Osteoblast (primary cell): ENCODE measurements around the gene SPRR1B. TPM values are rescaled to one million over a fixed set of nuclear protein-coding genes. Genes with fewer than 3 reads are reported as not detected.

Experiments used
- DNase-seq: peaks from one replicate; pipeline ENCODE4 v3.0.0; 2011; ENCODE audit warnings: low spot score, mixed read lengths; ENCODE audit not compliant: insufficient read length; ENCODE audit errors: missing footprints
- H2AFZ ChIP-seq: 2 replicates; pipeline ENCODE4 v1.6.0; 2011; ENCODE audit warnings: mild to moderate bottlenecking, low read length
- H3K27ac ChIP-seq: 2 replicates; pipeline ENCODE4 v1.5.1; 2011; ENCODE audit warnings: mild to moderate bottlenecking, low read depth, low read length, moderate library complexity
- H3K27me3 ChIP-seq: 2 replicates; pipeline ENCODE4 v1.6.0; 2012; ENCODE audit warnings: mild to moderate bottlenecking, control low read depth, inconsistent platforms, low read length, moderate library complexity; ENCODE audit not compliant: insufficient read depth
- H3K36me3 ChIP-seq: 2 replicates; pipeline ENCODE4 v1.5.1; 2011; ENCODE audit warnings: mild to moderate bottlenecking, low read length, control low read depth, moderate library complexity; ENCODE audit not compliant: insufficient read depth
- H3K4me1 ChIP-seq: 2 replicates; pipeline ENCODE4 v1.5.1; 2011; ENCODE audit warnings: mild to moderate bottlenecking, low read length, control low read depth, moderate library complexity; ENCODE audit not compliant: insufficient read depth
- H3K4me2 ChIP-seq: 2 replicates; pipeline ENCODE4 v1.6.0; 2011; ENCODE audit warnings: mild to moderate bottlenecking, low read length; ENCODE audit not compliant: insufficient read depth
- H3K4me3 ChIP-seq: fragments of 200-600 bp; sonication (generic); 3 replicates; pipeline ENCODE4 v1.5.1; 2012; ENCODE audit warnings: mild to moderate bottlenecking, low read length, inconsistent platforms; ENCODE audit not compliant: insufficient read depth
- H3K79me2 ChIP-seq: 2 replicates; pipeline ENCODE4 v1.6.0; 2012; ENCODE audit warnings: mild to moderate bottlenecking, low read length, control low read depth, inconsistent platforms; ENCODE audit not compliant: insufficient read depth
- H3K9me3 ChIP-seq: 2 replicates; pipeline ENCODE4 v1.5.1; 2011; ENCODE audit warnings: low read depth, low read length, control low read depth
- H4K20me1 ChIP-seq: 2 replicates; pipeline ENCODE4 v1.6.0; 2012; ENCODE audit warnings: mild to moderate bottlenecking, low read length, control low read depth; ENCODE audit not compliant: insufficient read depth
- total RNA-seq: library from RNA; depleted of rRNA; stranded (reverse); fragments of >200 nt; gene quantifications from 2 replicates; pipeline ENCODE4 v1.2.3, GENCODE V29; 2012
- TF ChIP-seq, protein P1 (sequence below): IDR thresholded peaks from 2 replicates; pipeline ENCODE4 v1.5.1; 2011; ENCODE audit warnings: mild to moderate bottlenecking, low read depth, low read length, moderate library complexity; ENCODE audit errors: extremely low read depth

The SPRR1B gene
- total RNA-seq, 1 donor: not detected

DNA sequence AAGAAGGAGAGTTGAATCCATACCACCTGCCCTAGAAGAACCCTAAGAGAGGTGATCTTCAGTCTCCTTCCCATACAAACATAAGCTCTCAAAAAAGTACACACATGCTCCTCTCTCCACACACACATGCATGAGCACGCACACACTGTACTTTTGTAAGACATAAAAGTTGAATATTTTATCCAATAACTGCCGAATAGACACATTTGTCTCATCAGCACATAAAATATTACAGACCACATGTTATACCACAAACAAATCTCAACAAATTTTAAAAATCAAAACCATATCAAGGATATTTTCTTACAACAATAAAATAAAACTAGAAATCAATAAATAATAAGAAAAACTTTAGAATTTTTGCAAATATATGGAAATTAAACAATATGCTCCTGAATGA lies 44.4 kb upstream of the SPRR1B start:
- Histone ChIP-seq H3K4me2 (no peak overlapping the region), H4K20me1 (no peaks in the 10 kb centered on the region), H3K27ac (no peak overlapping the region), H3K4me3 (no peak overlapping the region), H3K4me1 (no peaks in the 10 kb centered on the region), H3K9me3 (no peaks in the 10 kb centered on the region), H3K79me2 (no peaks in the 10 kb centered on the region), H3K36me3 (no peaks in the 10 kb centered on the region), H3K27me3 (no peaks in the 10 kb centered on the region), H2AFZ (no peak overlapping the region)
- no peak for DNase-seq
- TF ChIP-seq, protein P1, sequence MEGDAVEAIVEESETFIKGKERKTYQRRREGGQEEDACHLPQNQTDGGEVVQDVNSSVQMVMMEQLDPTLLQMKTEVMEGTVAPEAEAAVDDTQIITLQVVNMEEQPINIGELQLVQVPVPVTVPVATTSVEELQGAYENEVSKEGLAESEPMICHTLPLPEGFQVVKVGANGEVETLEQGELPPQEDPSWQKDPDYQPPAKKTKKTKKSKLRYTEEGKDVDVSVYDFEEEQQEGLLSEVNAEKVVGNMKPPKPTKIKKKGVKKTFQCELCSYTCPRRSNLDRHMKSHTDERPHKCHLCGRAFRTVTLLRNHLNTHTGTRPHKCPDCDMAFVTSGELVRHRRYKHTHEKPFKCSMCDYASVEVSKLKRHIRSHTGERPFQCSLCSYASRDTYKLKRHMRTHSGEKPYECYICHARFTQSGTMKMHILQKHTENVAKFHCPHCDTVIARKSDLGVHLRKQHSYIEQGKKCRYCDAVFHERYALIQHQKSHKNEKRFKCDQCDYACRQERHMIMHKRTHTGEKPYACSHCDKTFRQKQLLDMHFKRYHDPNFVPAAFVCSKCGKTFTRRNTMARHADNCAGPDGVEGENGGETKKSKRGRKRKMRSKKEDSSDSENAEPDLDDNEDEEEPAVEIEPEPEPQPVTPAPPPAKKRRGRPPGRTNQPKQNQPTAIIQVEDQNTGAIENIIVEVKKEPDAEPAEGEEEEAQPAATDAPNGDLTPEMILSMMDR: no peak

DNA sequence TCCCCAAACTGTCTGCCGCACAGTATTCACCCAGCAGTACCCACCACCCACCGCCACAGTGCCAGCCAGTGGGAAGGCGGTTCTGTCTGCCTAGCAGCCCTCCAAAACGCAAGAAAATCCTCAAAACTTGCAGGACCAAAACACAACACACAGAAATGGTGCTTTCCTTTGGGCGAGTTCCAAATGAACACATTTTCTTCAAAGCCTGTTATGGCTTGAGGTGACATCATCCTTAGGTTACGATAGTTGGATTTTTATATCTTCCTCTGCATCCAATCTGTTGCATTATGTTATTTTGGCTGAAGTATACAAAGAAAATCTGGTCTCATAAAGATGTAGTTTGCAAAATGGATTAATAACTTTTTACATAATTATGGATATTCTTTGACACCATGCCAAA lies 37.8 kb upstream of the SPRR1B start:
- no peaks in the 10 kb centered on the region for H3K27me3 ChIP-seq
- no peaks in the 10 kb centered on the region for H3K9me3 ChIP-seq
- no peaks in the 10 kb centered on the region for H3K4me1 ChIP-seq
- H3K4me3 ChIP-seq: no peak overlapping the region
- no peak overlapping the region for H2AFZ ChIP-seq
- no peaks in the 10 kb centered on the region for H3K79me2 ChIP-seq
- H4K20me1 ChIP-seq: no peaks in the 10 kb centered on the region
- DNase-seq: peak; percentile 26
- no peak overlapping the region for H3K4me2 ChIP-seq
- TF ChIP-seq, protein P1: no peak
- no peak overlapping the region for H3K27ac ChIP-seq
- no peaks in the 10 kb centered on the region for H3K36me3 ChIP-seq

DNA sequence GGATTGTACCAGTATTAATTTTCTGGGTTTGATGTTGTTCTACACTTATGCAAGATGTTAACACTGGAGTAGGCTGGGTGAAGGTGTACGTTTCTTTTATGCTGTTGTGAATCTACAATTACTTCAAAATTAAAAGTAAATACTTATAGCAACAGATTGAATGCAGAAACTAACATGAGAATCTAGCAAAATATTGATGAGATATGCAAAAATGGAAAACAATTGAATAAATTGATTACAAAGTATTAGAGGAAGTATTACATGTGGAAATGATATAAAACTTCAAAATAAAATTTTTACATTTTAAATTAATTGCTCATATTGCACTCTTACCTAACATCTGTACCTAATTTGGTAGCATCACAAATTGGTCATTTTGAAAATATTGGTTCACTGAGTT lies 35.2 kb upstream of the SPRR1B start:
- Histone ChIP-seq H3K4me3 (no peak overlapping the region), H3K9me3 (no peaks in the 10 kb centered on the region), H4K20me1 (no peaks in the 10 kb centered on the region), H3K36me3 (no peaks in the 10 kb centered on the region), H3K27me3 (no peaks in the 10 kb centered on the region), H2AFZ (no peak overlapping the region), H3K27ac (no peak overlapping the region), H3K4me1 (no peaks in the 10 kb centered on the region), H3K79me2 (no peaks in the 10 kb centered on the region), H3K4me2 (no peak overlapping the region)
- TF ChIP-seq, protein P1: no peak
- DNase-seq: peak; percentile 44

DNA sequence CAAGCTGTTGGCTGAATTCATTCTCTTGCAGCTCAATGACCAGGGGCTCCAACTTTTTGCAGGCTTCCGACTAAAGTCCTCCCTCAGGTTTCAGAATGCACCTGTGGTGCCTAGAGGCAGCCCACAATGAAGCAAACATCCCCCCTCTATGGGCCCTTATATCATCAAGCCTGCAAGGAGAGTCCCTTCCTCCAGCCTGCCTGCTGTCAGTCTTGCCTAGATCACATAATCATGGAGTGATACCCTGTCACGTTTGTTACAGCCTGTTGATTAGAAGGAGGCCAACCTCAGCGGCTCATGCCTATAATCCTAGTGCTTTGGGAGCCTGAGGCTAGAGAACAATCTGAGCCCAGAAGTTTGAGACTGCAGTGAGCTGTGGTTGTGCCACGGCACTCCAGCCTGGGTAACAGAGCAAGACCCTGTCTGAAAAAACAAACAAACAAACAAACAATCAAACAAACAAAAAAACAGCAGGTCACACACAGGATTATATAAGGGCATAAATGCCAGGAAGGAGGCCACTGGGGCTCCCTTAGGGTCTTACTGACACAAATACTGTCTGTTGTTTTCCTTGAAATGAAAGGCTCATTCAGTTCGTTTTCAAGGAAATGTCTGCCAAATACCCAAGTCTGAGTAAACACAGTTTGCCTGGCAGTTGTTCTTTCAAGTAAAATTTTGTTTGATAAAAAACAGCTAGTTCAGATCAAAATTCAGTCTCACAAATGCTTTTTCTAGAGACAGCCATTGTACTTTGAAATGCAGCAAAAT lies 34.2 kb upstream of the SPRR1B start:
- H3K79me2 ChIP-seq: no peaks in the 10 kb centered on the region
- no peak for DNase-seq
- H3K9me3 ChIP-seq: no peaks in the 10 kb centered on the region
- no peak overlapping the region for H2AFZ ChIP-seq
- no peaks in the 10 kb centered on the region for H3K36me3 ChIP-seq
- no peaks in the 10 kb centered on the region for H3K27me3 ChIP-seq
- H3K4me2 ChIP-seq: no peak overlapping the region
- TF ChIP-seq, protein P1: no peak
- no peak overlapping the region for H3K4me3 ChIP-seq
- no peaks in the 10 kb centered on the region for H3K4me1 ChIP-seq
- no peaks in the 10 kb centered on the region for H4K20me1 ChIP-seq
- no peak overlapping the region for H3K27ac ChIP-seq
